HG02885 (cell line): ENCODE measurements around the gene FGF2.
"Not testable (repeated sequence)": the region's sequence is repeated elsewhere in the genome, so short reads cannot be mapped to it uniquely, and the experiment has no call there.

Experiments used
- ATAC-seq: cut with Tn5 transposase; IDR thresholded peaks from one replicate; pipeline ENCODE4 v1.9.1; 2021; ENCODE audit warnings: mild to moderate bottlenecking; ENCODE audit not compliant: unreplicated experiment, poor library complexity

The FGF2 gene

GRCh38 chr4:122826553-122827257 is at the start of gene FGF2:
TSS of gene FGF2 (plus strand) at chr4:122826831. CDS start at chr4:122827175, 344 bp downstream.
- ATAC-seq: peak; percentile 22

GRCh38 chr4:122776916-122777315 is 49.7 kb upstream of the FGF2 start:
- ATAC-seq: no peak

- no peak for ATAC-seq
Observed at GRCh38 chr4:122777846-122778673, 48.6 kb upstream of the FGF2 start.

DNA sequence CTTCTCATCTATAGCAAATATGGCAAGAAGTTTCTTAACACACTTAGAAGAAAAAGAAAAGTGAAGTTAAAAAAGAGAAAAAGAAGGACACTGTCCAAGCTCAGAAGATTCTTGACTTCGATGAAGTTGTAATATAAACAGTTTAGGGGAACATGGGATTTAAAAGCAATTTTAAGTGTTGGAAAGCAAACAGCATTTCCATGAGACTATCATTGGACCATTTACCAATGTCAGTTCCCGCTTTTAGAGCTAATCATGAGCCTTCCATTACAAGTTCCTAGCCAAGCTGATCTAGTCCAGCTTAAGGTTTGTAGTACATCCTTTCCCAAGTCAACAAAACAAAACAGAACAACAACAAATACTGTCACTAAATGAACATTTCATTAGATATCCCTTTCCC is 45.1 kb upstream of the FGF2 start:
- no peak for ATAC-seq

GRCh38 chr4:122783301-122784215 is 43.1 kb upstream of the FGF2 start:
- ATAC-seq: no peak

DNA sequence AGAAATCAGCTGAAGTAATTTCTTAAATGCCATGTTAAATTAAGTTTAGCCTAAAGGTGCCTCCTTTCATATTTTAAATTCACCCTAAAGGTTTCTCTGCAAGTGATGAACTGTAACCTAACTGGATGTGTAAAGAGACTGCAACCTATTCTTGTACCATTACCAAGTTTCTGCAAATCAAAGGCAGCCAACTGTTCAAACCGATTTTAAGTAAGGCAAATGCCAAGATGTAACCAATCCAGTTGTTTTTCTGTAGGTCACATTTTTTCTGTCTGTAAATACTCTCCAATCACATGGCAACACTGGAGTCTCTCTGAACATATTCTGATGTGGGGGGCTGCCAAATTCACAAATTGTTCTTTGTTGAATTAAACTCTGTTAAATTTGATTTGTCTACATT is 42.4 kb upstream of the FGF2 start:
- ATAC-seq: no peak

DNA sequence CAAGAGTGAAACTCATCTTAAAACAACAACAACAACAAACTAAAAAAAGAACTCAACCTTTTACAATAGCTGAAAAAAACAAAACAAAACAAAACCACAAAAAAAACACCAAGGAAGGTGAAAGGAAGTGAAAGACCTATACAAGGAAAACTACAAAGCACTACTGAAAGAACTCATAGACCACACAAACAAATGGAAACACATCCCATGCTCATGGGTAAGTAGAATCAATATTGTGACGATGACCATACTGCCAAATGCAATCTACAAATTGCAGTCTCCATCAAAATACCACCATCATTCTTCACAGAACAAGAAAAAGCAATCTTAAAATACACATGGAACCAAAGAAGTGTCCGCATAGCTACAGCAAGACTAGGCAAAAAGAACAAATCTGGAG is 41.5 kb upstream of the FGF2 start:
- ATAC-seq: no peak

- ATAC-seq: not testable (repeated sequence)
Observed at GRCh38 chr4:122786296-122786695, 40.3 kb upstream of the FGF2 start.

DNA sequence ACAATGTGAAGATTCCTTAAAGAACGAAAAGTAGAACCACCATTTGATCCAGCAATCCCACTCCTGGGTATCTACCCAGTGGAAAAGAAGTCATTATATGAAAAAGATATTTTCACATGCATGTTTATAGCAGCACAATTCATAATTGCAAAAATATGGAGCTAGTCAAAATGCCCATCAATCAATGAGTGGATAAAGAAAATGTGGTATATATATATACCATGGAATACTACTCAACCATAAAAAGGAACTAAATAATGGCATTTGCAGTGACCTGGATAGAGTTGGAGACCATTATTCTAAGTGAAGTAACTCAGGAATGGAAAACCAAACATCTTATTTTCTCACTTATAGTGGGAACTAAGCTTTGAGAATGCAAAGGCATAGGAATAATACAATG is 39.7 kb upstream of the FGF2 start:
- ATAC-seq: not testable (repeated sequence)

GRCh38 chr4:122787940-122788339 is 38.7 kb upstream of the FGF2 start:
- ATAC-seq: no peak

DNA sequence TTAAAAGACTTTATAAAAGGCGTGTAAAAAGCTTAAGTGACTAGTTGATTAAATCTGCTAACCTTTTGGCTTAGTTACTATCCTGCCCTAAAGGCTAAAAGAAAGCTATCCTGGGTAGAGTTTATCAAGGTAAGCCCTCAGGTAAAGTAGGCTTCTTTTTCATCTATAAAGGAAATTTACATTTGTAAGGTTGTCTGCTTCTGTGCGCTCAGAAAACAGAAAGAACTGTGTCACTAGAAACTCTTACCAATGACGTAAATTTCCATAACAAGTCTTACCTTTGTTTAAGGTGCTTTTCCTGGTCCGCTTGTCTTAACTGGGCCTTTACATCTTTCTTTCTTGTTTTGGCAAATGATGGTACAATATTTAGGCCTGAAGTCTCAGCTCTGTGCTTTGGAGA is 37.7 kb upstream of the FGF2 start:
- no peak for ATAC-seq

DNA sequence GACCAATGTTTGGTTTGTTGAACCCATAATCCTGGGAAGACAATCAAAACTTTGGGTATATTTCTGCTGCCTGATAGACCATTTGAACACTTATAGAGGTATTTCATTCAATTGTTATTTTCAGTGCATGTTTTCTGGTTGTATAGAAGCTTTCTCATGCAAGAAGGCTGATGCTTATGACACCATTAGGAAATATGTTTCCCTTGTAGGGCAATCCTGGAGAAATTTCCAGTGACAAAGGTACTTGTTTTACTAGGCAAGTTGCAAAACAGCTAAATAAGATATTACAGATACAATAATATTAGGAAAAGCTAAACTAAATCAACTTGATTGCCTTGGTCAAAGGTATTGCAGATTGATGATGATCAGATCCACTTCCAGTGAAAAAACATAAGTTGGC is 32.8 kb upstream of the FGF2 start:
- no peak for ATAC-seq

DNA sequence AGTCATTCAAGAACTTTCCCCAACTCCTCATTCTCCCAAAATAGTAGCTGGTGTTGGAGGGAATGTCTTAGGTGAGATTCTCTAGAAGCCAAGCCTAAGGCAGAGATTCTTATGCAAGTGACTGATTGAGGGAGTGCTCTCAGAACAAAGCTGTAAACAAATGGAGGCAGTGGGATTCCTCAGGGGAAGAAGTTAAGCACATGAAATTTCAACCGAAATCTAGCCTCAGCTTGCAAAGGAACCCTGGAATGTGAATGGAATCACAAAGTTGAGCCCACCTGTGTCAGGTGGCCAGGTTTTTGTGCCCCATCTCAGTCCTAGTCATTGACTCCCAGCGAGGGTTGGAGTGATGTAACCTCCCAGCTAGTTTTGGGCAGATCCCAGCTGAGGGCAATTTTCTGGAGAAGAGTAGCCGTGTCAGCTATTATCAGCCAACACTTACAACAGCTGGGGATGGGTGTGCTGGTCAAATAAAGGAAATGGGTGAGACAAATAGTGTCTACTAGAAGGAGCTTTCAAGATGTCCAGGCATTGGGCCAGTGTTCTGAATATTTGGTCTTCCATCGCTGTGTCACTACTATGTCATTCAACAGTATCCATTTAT is 29.7 kb upstream of the FGF2 start:
- no peak for ATAC-seq

DNA sequence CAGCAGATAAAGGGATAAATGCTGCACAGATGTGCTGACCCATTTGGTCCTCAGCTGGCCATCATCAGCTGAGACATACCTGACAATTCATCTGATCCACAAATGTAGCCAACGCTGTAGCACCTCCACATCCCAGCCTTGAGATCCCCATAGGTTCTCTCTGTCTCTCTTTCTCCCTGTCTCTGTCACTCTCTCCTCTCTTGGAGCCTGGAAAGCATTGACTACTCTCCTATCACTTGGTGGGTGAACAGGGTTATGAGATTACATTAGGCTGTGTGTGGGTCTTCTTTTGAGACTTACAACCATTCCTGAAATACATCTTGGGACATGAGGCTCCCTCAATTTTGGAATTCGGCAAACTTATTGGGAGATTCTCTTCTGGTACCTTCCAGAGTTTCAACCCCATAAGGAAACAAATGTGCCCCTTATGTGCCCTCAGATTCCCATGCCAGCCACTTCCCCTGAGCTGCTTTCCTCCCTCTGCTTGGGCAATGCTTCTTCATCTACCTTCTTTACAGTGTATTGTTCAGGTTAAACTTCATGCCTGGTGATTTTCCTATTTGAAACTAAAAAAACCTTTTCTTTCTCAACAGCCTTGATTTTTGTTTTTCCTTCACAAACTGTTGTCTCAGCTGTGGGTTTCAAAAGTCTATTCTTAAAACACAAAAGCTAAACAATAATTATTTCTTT is 29.1 kb upstream of the FGF2 start:
- no peak for ATAC-seq

- peak; percentile 78 for ATAC-seq
Observed at GRCh38 chr4:122798101-122798500, 28.5 kb upstream of the FGF2 start.

GRCh38 chr4:122798917-122799316 is 27.7 kb upstream of the FGF2 start:
- no peak for ATAC-seq

DNA sequence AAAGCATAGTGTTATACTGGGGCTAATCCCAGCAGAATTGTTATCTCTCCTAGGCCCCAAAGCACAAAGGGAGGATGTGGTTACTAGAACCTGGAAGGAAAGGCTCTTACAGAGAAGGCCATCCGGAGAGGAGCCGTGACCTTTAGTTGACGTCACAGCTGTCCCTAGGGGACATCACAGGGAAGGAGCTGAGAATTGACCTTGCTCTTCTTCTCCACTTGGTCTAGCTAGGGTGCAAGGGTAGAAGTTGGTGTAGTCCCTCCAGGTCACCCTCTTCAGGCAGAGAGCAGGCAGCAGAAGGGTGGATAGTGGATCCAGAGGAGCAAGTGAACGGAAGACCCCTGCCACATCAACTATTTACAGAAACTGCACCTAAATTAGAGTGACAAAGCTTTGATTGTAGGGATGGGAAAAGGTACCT is 22.8 kb upstream of the FGF2 start:
- no peak for ATAC-seq

DNA sequence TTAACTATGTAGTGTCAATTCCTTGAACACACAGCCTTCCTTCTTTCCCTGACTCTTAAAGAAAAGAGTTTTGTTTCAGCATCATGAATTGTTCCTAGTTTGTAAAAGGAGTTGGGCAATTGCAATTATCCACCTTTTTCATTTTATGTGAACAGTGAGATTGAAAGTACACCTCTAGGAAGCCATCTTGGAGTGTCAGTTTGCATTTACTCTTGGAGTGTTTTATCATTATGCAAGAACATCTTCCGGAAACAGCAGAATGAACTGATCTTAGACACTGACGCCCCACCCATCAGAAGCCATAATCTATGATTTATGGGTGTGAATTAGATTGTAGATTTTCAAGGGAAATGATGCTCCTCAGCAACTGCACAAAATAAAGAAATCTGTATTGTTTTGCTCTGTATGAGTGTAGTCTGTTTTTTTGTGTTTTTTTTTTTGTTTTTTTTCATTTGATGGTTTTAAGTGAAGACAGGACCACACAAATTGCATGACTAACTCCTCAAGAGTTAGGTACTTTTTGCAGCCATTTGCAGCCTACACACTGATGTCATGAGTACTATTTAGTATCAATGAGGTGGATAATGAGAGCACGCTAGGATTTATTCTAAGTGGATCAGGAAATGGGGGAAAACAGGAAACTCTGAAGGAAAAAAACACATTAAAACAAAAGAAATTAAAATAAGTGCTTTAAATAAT is 19.5 kb upstream of the FGF2 start:
- no peak for ATAC-seq

DNA sequence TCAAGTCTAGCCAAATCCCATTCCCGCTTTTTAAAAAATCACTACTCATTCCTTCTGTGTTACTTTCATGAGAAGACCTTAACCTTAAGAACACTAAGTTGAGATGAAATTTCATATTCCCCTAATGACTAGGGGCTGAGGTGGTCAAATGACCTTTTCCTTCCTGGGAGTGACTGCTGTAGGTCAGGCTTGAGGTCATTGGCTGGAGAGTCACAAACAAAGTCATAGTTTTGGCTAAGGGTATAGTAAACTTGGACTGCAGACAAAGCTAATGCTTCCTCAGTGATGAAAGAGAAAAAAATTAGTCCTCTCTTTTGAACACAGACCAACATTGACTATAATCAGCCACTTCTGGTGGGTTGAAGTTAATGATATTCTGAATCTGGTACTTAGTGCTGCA is 16.0 kb upstream of the FGF2 start:
- ATAC-seq: no peak
